HG03064 (cell line): ENCODE results near the gene TMEM150C.

ENCODE experiments used
- ATAC-seq: cut with Tn5 transposase; IDR thresholded peaks from one replicate; pipeline ENCODE4 v1.9.1; 2021; ENCODE audit warnings: low read depth; ENCODE audit not compliant: unreplicated experiment

Gene TMEM150C

DNA sequence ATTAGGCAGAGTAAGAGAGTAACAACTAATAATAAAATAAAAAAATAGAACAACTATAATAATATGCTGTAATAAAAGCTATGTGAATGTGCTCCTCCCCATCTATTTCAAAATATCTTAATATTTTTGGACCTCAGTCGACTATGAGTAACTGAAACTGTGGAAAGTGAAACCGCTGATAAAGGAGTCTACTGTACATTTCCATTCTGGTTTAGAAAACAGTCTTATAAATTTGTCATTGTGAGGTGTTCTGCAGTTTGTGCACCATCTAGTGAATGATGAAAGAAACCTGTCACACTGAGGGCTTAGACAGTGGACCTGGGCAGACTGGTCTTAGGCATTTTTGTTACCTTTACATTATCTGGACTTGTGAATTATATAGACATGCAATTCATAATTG lies 42.0 kb downstream of the TMEM150C start:
- ATAC-seq: no peak

DNA sequence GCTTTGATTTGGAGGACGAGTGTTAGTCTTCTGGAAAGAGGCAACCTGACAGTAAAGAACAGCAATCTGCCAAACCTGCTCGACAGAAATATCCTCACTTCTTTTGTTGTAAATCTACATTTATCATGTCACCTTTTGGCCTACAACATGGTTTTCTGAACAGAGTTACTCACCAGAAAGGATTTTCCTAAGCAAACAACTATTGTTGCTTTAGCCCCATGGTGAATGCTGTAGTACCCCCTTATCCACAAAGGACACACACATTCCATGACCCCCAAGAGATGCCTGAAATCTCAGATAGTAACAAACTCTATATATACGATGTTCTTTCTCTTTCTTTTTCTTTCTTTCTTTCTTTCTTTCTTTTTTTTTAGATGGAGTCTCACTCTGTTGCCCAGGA lies 42.7 kb downstream of the TMEM150C start:
- ATAC-seq: no peak

DNA sequence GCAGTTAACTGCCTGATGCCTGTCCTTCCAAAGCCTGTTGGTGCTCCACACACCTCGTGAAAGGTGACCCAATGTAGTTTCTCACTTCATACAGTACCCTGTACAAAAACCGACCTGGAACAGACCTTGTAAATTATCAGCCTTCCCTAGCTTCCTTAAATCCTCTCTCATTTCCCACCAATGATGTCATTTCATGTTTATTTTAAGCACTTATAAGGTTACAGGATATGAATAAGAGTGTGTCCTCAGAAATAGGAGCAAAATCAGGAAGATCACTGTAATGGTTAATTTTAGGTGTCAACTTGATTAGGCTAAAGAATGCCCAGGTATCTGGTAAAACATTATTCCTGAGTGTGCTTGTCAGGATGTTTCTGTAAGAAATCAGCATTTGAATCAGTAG lies 44.7 kb downstream of the TMEM150C start:
- ATAC-seq: no peak

DNA sequence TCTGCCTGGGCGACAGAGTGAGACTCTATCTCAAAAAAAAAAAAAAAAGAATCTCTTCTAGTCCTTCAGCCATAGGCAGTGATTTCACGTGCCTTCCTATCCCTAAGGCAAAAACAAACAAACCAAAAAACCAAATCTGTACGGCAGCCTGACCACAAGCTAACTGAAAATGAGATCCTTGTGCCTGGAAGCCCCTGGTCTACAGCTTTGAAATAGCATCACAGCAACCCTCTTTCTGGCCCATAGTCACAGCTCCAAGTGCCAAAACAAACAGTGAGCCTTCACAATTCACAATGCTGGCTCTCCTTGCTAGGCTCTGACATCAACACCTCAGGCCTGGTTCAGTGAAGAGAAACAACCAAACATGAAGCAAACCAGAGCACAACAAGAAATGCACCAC lies 46.1 kb downstream of the TMEM150C start:
- ATAC-seq: no peak

DNA sequence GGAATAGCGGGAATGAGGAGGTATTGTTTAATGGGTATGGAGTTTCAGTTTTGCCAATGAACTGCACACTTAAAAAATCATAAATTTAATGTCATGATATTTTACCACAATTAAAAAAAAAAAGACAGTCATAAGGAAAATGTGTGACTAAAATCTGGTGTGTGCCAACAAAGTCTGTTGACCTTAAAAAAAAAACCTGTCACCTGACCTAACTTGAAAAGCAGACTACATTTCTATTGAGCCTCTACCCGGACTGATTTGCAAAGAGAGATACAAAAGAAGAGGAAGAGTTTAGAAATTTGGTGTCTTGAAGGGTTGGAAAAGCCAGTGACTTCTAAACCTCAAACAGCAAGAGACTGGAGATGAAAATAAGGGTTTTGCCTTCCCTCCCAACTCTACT lies 48.4 kb downstream of the TMEM150C start:
- ATAC-seq: no peak

DNA sequence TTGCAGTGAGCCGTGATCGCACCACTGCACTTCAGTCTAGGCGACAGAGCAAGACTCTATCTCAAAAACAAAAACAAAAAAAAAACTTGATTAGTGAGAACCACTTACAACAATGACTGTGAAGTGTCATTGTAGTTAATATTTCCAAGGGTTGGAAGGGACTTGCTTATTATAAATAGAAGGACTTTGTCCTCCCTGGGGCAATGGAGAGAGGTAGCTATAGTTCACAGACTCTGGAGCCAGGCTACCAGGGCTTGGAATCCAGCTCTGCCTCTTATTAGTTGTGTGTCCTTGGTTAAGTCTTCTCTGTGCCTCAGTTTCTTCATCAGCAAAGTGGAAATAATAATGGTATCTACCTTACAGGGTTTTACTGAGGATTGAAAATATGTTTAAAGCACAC lies 51.6 kb downstream of the TMEM150C start:
- ATAC-seq: no peak

DNA sequence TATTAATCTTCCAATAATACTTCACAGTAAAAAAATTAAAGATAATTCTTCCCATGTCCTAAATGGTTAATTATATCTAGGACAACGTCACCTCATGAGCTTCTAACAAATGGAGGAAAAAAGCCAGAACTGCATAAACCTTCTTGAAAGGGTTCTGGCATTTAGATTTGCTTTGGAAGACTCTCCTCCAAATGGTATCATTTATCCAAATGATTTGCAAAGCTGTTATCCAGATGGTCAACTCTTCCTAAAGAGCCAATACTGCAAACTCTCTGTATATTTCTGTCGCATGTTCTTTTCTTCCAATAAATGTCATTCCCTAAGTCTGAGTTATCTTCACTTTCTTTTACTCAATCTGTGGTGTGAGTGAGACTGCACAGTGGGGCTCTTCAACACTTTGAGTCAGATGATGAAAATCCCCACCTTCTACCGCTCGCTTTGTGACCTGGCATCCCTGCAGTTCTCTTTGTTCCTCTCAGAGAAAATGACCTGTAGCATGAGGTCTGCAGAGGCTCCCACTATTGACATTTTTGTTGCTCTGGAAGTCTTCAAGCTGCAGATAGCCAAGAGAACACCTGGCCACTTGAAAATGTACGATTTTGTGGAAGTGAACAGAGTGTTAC lies 52.9 kb downstream of the TMEM150C start:
- no peak for ATAC-seq

DNA sequence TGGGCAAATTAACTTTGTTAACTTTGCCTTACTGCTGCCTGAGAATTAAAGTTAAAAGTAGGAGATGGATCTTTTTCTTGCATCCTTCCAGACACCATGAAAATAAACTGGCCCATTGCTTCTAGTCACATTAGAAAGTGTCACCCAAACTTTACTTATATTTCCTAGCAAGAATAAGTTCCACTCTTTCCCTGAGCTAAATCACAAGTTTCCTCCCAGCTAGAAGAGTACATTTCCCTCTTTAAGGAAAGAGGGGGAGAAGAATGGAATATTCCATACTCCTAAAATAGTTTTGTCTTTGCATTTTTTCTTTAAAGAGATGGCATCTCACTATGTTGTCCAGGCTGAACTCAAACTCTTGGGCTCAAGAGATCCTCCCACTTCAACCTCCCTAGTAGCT lies 53.8 kb downstream of the TMEM150C start:
- no peak for ATAC-seq

DNA sequence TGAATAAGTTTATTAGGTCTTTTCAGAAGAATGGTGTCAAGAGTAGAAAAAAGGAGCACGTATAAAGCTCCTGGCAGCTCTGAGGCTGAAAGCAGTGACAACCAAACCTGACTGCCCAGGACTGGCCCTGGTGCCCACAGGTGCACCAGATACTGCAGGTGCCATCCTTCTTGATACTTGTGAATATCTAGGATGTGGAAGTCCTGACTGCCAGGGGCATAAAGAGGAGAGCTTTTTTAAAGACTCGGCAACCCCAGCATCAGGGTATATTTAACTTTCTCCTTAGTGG lies 60.7 kb downstream of the TMEM150C start:
- ATAC-seq: no peak

DNA sequence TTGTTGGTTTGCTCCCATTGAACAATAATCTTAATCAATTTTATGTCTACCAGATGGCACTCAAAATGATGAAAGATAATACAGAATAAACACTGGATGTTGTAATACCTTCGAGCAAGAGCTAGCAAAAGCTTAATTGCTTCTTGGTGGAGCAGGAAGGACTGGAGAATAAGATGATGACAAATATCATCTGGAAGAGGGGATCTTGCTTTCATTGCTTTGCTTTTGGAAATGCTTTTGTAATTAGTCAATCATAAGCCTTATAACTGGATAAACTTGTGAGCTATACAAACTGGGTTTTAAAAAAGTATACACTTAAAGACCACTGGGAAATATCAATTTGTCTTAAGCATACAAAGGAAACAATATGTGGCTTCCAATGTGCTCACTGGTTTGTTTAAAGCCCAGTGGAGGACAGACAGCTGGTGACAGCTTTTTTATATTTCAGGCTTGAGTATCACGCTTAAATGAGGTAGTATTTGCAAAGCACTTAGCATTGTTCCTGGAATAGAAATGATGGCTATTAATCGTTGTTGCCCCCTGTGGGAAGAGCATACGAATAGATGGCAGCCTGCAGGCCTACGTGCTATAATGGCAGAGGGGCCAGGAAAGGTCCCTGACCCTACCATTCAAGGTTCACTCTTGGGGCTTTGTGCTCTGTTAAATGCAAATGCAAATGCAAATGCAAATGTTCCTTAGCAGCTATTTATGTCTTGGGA lies 61.2 kb downstream of the TMEM150C start:
- no peak for ATAC-seq

DNA sequence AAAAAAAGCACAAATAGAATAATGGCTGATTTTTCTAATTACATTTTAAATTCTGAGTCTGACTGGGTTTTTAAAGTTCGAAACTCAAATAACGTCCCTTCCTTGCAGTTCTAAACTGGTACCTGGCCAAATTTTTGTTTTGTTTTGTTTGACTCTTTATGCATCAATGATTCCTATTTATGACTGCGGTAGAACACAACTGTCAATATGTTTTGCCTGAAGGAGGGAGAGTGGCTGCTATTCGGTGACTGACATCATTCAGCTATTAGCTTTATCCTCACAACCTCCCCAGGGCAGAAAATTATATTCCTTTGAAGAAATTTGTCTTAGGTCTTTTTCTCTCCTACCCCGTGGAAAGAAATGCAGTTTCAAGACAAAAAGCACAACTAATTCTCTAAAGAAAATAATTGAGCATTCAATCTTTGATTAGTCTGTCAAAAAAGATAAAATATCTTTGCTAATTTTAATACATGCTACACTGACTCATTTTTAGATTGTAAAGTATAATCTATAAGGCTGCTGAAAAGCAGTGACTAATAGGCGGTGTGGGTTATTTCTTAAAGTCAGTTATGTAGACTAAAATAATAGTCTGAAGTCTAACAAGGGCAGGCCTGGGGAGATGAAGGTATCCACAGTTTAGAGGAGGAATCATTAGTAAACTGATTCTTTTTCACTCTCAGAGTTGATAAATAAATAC lies 61.9 kb downstream of the TMEM150C start:
- no peak for ATAC-seq

DNA sequence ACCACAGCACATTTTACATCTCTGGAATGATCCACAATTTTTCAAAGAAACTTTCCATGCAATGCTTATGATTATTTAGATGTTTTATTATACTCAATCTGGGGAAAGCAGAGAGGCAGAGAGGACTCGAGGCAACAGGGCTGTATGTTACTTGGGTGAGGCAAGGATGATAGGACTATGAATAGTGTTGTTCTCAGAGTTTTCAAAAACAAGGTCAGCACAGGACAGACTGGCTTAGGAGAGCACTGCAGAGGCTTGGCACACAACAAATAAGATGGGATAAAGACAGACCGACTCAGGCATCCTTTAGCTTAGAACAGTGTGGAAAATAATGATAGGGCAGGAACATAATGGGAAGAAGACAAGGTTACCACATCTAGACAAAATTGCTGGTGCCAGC lies 65.4 kb downstream of the TMEM150C start:
- no peak for ATAC-seq

DNA sequence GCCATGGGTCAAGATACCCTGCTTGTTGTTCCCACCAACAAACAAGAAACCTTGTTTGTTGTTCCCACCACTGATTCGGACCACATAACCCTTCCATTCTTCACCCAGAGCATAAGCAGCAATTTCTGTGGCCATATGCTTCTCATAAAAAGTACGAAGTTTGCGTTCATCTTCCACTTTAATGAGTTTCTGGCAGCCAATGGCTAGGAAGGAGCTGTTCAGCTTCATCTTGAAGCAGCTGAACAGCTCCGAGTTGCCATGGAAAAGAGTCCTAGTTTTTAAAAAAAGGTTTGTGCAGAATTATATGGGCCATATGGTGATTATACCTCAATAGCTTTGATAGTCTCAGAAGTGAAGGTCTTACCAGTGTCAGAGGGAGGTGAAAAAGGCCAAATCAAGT lies 66.1 kb downstream of the TMEM150C start:
- no peak for ATAC-seq

DNA sequence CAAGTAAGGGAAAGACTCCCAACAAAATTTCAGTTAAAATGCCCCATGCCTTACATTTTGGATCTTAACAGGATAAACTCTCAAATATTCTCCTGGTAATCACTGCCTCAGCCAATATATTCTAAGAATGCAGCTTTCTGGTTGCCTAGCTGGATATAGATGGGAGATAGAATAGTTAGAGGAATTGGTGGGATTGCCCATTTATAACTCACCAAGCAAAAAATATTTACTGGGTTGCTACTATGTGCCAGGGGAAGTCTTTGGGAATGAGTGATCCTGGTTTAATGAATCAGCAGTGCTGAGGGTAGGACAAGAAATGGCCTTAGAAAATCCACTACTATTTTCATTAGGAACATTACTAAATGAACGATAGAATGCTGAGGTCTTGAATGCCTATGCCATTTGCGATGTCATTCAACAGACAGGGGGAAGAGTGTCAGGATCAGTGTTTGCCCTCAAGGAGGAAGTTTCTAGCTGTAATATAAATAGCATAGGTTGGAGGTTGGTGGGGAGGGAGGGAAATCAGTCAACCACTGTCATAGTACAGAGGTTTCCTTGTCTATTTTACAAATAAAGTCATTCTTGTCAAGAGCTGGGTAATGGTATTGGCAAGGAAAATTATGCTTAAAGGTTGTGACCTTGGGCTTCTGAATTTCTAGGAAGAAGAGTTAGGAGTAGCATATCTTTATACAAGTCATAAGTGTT lies 67.9 kb downstream of the TMEM150C start:
- no peak for ATAC-seq

DNA sequence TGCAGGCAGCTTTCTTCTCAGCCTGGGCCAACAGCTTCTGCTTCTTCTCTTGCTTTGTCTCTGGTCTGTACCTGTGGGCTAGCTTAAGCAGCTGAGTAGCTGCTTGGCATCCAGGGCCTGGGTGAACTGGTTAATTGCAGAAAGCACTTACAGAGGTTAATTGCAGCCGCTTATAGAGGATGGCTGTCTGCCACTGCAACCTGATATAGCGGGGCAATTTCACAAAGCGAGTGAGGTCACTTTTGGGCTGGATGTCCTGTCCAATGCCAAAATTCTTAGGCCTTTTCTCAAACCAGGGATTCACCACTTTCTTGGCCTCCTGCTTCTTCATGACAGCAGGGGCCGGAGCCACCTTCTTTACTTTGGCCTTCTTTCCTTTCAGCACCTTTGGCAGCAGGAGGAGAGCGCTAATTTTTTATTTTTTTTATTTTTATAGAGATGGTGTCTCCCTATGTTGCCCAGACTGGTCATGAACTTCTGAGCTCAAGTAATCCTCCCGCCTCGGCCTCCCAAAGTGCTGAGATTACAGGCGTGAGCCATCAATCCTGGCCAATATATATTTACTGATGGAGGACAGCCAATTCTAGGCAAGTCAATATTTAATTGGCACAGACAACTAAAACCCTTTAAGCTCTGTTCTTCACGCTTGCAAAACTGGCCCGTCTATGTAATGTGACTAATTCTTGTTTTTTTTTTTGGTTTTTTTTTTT lies 70.4 kb downstream of the TMEM150C start:
- no peak for ATAC-seq

DNA sequence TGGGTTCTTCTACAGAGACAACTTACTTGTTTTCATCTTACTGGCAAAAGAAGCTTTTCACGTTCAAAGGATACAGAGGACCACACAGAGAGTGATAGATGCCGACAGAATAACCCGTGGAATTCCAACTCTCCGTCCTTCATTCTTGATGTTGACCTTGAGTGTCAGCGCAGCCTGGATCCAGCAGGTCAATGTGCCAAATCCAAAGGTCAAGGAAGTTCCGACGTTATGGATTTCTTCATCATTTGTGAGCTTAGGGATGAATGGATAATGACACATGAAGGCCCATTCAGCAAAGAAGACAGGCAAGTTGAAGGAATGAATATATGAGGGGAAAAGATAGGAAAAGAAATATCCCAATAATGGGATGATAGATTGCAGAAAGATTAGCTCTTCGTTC lies 71.8 kb downstream of the TMEM150C start:
- no peak for ATAC-seq

DNA sequence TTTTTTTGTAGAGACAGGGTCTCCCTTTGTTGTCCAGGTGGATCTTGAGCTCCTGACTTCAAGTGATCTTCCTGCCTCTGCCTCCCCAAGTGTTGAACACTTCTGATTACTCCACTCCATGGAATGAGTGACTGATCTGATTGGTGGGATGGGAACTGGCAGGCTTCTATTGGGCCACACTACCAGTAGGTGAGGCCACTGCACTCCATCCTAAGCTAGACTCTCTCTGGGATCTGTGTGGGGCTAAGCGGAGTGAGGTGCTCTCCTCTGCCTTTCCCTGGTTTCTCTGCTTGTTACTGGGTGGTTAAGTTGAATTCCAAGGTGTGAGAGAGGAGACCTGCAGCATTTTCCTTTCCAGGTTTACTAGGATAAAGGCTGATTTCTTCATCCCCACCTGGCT lies 72.7 kb downstream of the TMEM150C start:
- no peak for ATAC-seq

DNA sequence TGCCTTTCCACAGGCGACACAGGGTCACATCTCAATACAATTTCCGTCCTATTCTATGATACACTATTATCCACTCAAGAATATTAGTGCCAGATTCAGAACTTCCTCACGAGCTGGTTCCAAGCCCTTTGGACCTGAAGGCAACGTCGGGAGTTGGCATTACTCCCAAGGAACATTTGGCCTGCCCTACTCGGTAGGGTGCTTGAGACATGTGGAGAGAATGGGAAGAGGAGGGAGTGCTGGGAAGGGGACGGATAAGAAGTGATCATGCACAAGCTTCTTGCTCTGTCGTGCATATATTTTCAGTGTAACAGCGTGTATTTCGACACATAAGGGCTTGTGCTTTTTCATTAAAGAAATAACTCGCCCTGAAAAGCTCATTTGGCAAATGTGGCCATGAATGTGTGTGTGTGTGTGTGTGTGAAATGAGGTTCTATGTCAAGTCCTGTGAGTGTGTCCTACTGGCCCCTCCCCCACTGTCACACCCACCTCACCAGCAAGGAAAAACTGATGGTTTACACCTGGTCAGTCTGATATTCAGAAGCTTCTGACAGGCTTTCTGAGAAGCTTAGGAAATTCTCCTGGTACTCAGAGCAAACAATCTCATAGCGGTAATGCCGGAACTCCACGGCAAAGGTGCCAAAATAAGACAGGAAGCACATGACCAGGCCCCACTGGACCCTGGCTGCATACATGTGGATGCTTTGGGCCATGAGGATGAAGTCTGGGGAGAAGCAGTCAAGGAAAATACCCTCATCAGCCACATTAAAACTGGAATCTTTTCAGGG lies 76.6 kb downstream of the TMEM150C start:
- no peak for ATAC-seq

DNA sequence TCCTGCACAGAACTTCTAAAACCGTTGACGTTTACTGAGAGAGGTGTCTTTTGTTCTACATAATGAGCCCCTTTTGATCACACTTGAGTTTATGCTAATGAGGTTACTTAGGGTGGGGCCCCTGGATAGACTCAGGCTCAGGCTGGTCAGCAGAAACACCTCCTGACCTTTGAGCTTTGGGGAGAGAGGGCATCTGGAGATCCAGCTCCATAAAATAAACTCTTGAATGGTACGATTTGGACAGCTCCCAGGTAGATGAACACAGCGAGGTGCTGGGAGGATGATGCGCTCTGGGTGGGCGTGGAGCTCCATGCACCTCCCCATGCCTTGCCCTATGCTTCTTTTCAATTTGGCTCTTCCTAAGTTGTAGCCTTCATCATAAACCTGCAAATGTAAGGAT lies 79.4 kb downstream of the TMEM150C start:
- ATAC-seq: no peak

DNA sequence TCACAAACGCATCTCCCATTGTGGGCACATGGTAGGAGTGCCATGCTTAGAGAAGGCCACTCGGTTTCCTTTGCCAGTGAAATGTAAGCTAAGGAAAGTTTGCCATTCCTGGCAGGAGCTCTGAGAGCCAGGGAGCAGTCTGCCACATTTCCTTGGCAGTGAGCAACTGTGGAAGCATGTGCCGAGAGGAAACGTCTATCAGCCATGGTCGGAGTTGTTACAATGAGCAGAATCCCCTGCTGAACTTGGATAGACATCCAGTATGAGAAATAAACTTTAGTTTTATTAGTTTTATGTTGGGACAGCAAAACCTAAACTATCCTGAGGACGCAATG lies 80.3 kb downstream of the TMEM150C start:
- ATAC-seq: no peak
